SU-DHL-6 (cell line): ENCODE measurements around the gene ZNF343.

Source experiments
- CTCF ChIP-seq: fragments of 200-600 bp; sonication (generic); IDR thresholded peaks from one replicate; pipeline ENCODE4 v1.5.1; 2017; ENCODE audit warnings: antibody characterized with exemption, mild to moderate bottlenecking, low read length, moderate library complexity; ENCODE audit not compliant: insufficient read depth, poor library complexity, severe bottlenecking
- EZH2phosphoT487 ChIP-seq: fragments of 200-600 bp; sonication (generic), shearing (Covaris generic); conservative IDR thresholded peaks from 2 replicates; pipeline ENCODE4 v1.6.1; 2018; ENCODE audit warnings: mild to moderate bottlenecking, antibody characterized with exemption, low read length, moderate library complexity, mixed read lengths

- TF ChIP-seq EZH2phosphoT487, result no peak
- TF ChIP-seq CTCF, result no peak
These were observed 47.8 kb downstream of the ZNF343 start for GRCh38 chr20:2460752-2461424.
